Measurements from ENCODE around the gene MED27. TPM values are rescaled to one million over a fixed set of nuclear protein-coding genes. Genes with fewer than 3 reads are reported as not detected.

MED27 gene
- total and polyA plus RNA-seq, 2 of the 4 experiments (the other 2 are of a cell fraction): 50.2 to 63.4 TPM

DNA sequence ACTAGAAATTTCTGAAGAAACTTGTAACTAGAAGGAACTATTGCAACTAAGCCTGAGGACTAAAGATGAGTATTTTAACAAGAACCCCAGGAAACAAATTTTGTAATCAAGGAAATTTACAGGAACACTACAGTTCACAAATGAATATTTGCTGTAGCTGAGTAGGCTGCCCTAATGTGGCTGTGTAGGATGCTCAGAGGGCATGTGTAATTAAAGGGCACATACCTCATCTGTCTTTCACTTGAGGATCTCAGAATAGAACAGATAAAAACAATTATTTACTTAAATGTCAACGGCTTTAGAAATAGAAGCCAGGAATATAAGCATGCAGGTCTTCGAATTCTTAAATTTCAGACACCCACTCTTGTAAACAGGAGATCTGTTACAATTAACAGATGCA, 119.8 kb downstream of the MED27 start:
- no peak overlapping the region for H2BK5ac ChIP-seq (ENCODE audit: low read depth, low read length, poor library complexity, severe bottlenecking)
- DNase-seq (no peak), ATAC-seq (ENCODE audit: low read depth) (no peak)
- H3K14ac ChIP-seq (replicated peaks; ENCODE audit: low read depth, low read length): no peak overlapping the region
- CTCF ChIA-PET: interaction anchor here (0.7 kb wide), 1 partner anchor 178 kb away, joined by 3 read pairs; no protein-coding TSS in a partner anchor
- H4K8ac ChIP-seq (ENCODE audit: low read depth in 2 of 2, low read length in 2 of 2): no peak overlapping the region
- in situ Hi-C loops (cut with MboI; ENCODE audit: low sequenced_read_pairs): no loop called here
- no peak overlapping the region for H4K5ac ChIP-seq (ENCODE audit: low read depth, low read length)
- dilution Hi-C loops (cut with HindIII; ENCODE audit: low sequenced_read_pairs, unreplicated experiment): no loop called here
- no peak overlapping the region for H2BK120ac ChIP-seq (ENCODE audit: low read depth, low read length)
- no peak overlapping the region for H3K27ac ChIP-seq (ENCODE audit: insufficient read depth, low read length)
- H3K79me1 ChIP-seq (ENCODE audit: low read depth in 1 of 2, low read length in 2 of 2): peaks cover 6 to 22% of the 10 kb centered on the region in 2 experiments; a peak in 3 of 4 replicates
- intact Hi-C loops (cut with micrococcal nuclease): no loop called here
- no peak overlapping the region for H3K4me3 ChIP-seq (ENCODE audit: insufficient read depth, low read depth, low read length)
- POLR2A ChIA-PET (ENCODE audit: unreplicated experiment): no interaction called here
- no peak overlapping the region for H3K18ac ChIP-seq (ENCODE audit: low read depth, low read length)
- no peaks in the 10 kb centered on the region for H3K36me3 ChIP-seq (ENCODE audit: control insufficient read depth, insufficient read depth, low read length)
- no peak overlapping the region for H2AK5ac ChIP-seq (ENCODE audit: low read depth, low read length)
- TF ChIP-seq SMC3 (IDR thresholded peaks at IDR 0.05; ENCODE audit: low read depth, low read length) (no peak), MAFK (IDR thresholded peaks at IDR 0.05; ENCODE audit: low read depth, low read length) (no peak), MXI1 (IDR thresholded peaks at IDR 0.05; ENCODE audit: borderline replicate concordance, low read depth, low read length) (no peak), BHLHE40 (IDR thresholded peaks at IDR 0.05; ENCODE audit: low read depth, low read length) (no peak), RFX5 (IDR thresholded peaks at IDR 0.05; ENCODE audit: low read depth, low read length) (no peak), RCOR1 (IDR thresholded peaks at IDR 0.05; ENCODE audit: insufficient replicate concordance, low read length) (no peak), MAZ (IDR thresholded peaks at IDR 0.05; ENCODE audit: borderline replicate concordance, low read depth, low read length) (no peak), NFE2L2 (IDR thresholded peaks at IDR 0.05; ENCODE audit: low read depth, low read length) (no peak), RAD21 (IDR thresholded peaks at IDR 0.05; ENCODE audit: low read length) (no peak), POLR2A (IDR thresholded peaks at IDR 0.05; ENCODE audit: low read depth, low read length) (no peak), FOS (IDR thresholded peaks at IDR 0.05; ENCODE audit: low read depth, low read length) (no peak), CHD1 (IDR thresholded peaks at IDR 0.05; ENCODE audit: low read depth, low read length) (no peak), CEBPB (IDR thresholded peaks at IDR 0.05; ENCODE audit: low read depth, low read length) (no peak)
- TF ChIP-seq, protein P1, sequence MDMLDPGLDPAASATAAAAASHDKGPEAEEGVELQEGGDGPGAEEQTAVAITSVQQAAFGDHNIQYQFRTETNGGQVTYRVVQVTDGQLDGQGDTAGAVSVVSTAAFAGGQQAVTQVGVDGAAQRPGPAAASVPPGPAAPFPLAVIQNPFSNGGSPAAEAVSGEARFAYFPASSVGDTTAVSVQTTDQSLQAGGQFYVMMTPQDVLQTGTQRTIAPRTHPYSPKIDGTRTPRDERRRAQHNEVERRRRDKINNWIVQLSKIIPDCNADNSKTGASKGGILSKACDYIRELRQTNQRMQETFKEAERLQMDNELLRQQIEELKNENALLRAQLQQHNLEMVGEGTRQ (IDR thresholded peaks at IDR 0.05; ENCODE audit: low read depth, low read length): no peak
- TF ChIP-seq, protein P2, sequence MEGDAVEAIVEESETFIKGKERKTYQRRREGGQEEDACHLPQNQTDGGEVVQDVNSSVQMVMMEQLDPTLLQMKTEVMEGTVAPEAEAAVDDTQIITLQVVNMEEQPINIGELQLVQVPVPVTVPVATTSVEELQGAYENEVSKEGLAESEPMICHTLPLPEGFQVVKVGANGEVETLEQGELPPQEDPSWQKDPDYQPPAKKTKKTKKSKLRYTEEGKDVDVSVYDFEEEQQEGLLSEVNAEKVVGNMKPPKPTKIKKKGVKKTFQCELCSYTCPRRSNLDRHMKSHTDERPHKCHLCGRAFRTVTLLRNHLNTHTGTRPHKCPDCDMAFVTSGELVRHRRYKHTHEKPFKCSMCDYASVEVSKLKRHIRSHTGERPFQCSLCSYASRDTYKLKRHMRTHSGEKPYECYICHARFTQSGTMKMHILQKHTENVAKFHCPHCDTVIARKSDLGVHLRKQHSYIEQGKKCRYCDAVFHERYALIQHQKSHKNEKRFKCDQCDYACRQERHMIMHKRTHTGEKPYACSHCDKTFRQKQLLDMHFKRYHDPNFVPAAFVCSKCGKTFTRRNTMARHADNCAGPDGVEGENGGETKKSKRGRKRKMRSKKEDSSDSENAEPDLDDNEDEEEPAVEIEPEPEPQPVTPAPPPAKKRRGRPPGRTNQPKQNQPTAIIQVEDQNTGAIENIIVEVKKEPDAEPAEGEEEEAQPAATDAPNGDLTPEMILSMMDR (conservative IDR thresholded peaks at IDR 0.05; ENCODE audit: low read depth, low read length): no peak
- TF ChIP-seq, protein P3, sequence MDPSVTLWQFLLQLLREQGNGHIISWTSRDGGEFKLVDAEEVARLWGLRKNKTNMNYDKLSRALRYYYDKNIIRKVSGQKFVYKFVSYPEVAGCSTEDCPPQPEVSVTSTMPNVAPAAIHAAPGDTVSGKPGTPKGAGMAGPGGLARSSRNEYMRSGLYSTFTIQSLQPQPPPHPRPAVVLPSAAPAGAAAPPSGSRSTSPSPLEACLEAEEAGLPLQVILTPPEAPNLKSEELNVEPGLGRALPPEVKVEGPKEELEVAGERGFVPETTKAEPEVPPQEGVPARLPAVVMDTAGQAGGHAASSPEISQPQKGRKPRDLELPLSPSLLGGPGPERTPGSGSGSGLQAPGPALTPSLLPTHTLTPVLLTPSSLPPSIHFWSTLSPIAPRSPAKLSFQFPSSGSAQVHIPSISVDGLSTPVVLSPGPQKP (IDR thresholded peaks at IDR 0.05; ENCODE audit: borderline replicate concordance, low read depth, low read length): no peak
- no peak overlapping the region for H3K4me2 ChIP-seq (ENCODE audit: low read depth, low read length)
- H3K27me3 ChIP-seq (ENCODE audit: control insufficient read depth, insufficient read depth, low read length): no peaks in the 10 kb centered on the region
- H2AFZ ChIP-seq (replicated peaks; ENCODE audit: low read length, poor library complexity): no peak overlapping the region
- no peak overlapping the region for H3K56ac ChIP-seq (ENCODE audit: extremely low read depth, insufficient read depth, low read length)
- H2AK9ac ChIP-seq (replicated peaks; ENCODE audit: low read depth, low read length, poor library complexity): no peak overlapping the region
- H3K4ac ChIP-seq (ENCODE audit: low read depth, low read length): no peak overlapping the region
- H4K91ac ChIP-seq (ENCODE audit: insufficient read depth, low read depth, low read length): no peak overlapping the region
- no peak overlapping the region for H3K23ac ChIP-seq (ENCODE audit: low read depth, low read length)
- H3K9ac ChIP-seq (ENCODE audit: low read depth, low read length): no peak overlapping the region
- H2BK20ac ChIP-seq (ENCODE audit: low read depth, low read length): no peak overlapping the region
- no peaks in the 10 kb centered on the region for H3K9me3 ChIP-seq (ENCODE audit: control insufficient read depth, insufficient read depth, low read length)
- BruUV-seq (replicated peaks): no TSS peak
- no CpG with 5 or more reads among the region's 2 CpGs for WGBS, 2 experiments (ENCODE audit: extremely low coverage in 2 of 2, insufficient read length in 1 of 2)
- H3K9me1 ChIP-seq (ENCODE audit: insufficient read depth, low read length): peaks cover 10% of the 10 kb centered on the region
- no peak overlapping the region for H2BK15ac ChIP-seq (ENCODE audit: low read depth, low read length)
- peaks cover 2% of the 10 kb centered on the region; the same call in 1 of the 2 replicates for H3K4me1 ChIP-seq (ENCODE audit: control insufficient read depth, insufficient read depth, low read length)
- H4K20me1 ChIP-seq (ENCODE audit: insufficient read depth, low read length): peaks cover 11% of the 10 kb centered on the region; the same call in 1 of the 2 replicates
